GM12872 (cell line): ENCODE data around the gene KIF18B.

Experiments
- CTCF ChIP-seq: IDR thresholded peaks from 3 replicates; pipeline ENCODE4 v1.5.1; 2011; ENCODE audit warnings: low read depth, mild to moderate bottlenecking, low read length, moderate library complexity; ENCODE audit not compliant: insufficient read depth

Gene KIF18B

GRCh38 chr17:44967907-44968224, 20.3 kb upstream of the KIF18B start:
- no peak for TF ChIP-seq CTCF

- TF ChIP-seq CTCF = no peak
Measured at GRCh38 chr17:44967026-44967906, 19.7 kb upstream of the KIF18B start.

GRCh38 chr17:44966348-44967025, 18.9 kb upstream of the KIF18B start:
- TF ChIP-seq CTCF = no peak

GRCh38 chr17:44965481-44966234, 18.1 kb upstream of the KIF18B start:
- 0 out of 3 replicates have a peak, but pooled peaks have one; percentile 3 for TF ChIP-seq CTCF

GRCh38 chr17:44961921-44962350, 14.4 kb upstream of the KIF18B start:
- no peak for TF ChIP-seq CTCF

- no peak for TF ChIP-seq CTCF
Measured at GRCh38 chr17:44960691-44961090, 13.1 kb upstream of the KIF18B start.
